GM23338 (cell line): ENCODE results near the gene C15orf61. TPM values are rescaled to one million over a fixed set of nuclear protein-coding genes. Genes with fewer than 3 reads are reported as not detected.

Experiments
- ATAC-seq: fragments of 200-7000 bp; cut with Tn5 transposase; 3 replicates; pipeline ENCODE4 v1.9.1; 2020
- DNase-seq: peaks from one replicate; pipeline ENCODE4 v3.0.0-alpha.2; 2015; ENCODE audit warnings: low spot score
- H2AFZ ChIP-seq: fragments of 200-600 bp; sonication (generic); 2 replicates; pipeline ENCODE4 v1.8.0; 2016; ENCODE audit warnings: antibody characterized with exemption, mild to moderate bottlenecking, moderate library complexity
- H3F3A ChIP-seq: fragments of 200-600 bp; sonication (generic); replicated peaks from 2 replicates; pipeline ENCODE4 v1.8.0; 2017; ENCODE audit warnings: antibody characterized with exemption, mixed run types, low read depth
- H3K27ac ChIP-seq: fragments of 200-600 bp; sonication (generic); 2 replicates; pipeline ENCODE4 v1.6.1; 2016; ENCODE audit warnings: low read depth
- H3K27me3 ChIP-seq: fragments of 200-600 bp; sonication (generic); 2 replicates; pipeline ENCODE4 v1.8.0; 2016; ENCODE audit warnings: mild to moderate bottlenecking, mixed run types, moderate library complexity; ENCODE audit not compliant: insufficient read depth
- H3K36me3 ChIP-seq: fragments of 200-600 bp; sonication (generic); 2 replicates; pipeline ENCODE4 v1.8.0; 2016; ENCODE audit warnings: mild to moderate bottlenecking; ENCODE audit not compliant: insufficient read depth
- H3K4me1 ChIP-seq: fragments of 200-600 bp; sonication (generic); 2 replicates; pipeline ENCODE4 v1.8.0; 2016; ENCODE audit warnings: mild to moderate bottlenecking, moderate library complexity; ENCODE audit not compliant: insufficient read depth
- H3K4me2 ChIP-seq: fragments of 200-600 bp; sonication (generic); 2 replicates; pipeline ENCODE4 v1.7.1; 2017; ENCODE audit warnings: mixed run types
- H3K4me3 ChIP-seq: fragments of 200-600 bp; sonication (generic); 2 replicates; pipeline ENCODE4 v1.6.1; 2016; ENCODE audit warnings: mixed run types
- H3K79me2 ChIP-seq: fragments of 200-600 bp; sonication (generic); replicated peaks from 2 replicates; pipeline ENCODE4 v1.8.0; 2017; ENCODE audit warnings: mild to moderate bottlenecking; ENCODE audit not compliant: insufficient read depth
- H3K9me2 ChIP-seq: fragments of 200-600 bp; sonication (generic); 2 replicates; pipeline ENCODE4 v1.8.0; 2017; ENCODE audit not compliant: insufficient read depth
- H4K20me1 ChIP-seq: fragments of 200-600 bp; sonication (generic); replicated peaks from 2 replicates; pipeline ENCODE4 v1.8.0; 2017; ENCODE audit warnings: mild to moderate bottlenecking; ENCODE audit not compliant: insufficient read depth
- H3K27ac Mint-ChIP-seq: 2 replicates; pipeline ENCODE4 v1.8.0; 2020; ENCODE audit warnings: inconsistent platforms, mild to moderate bottlenecking, moderate library complexity, mixed read lengths
- H3K27me3 Mint-ChIP-seq: 3 replicates; pipeline ENCODE4 v1.8.0; 2022; ENCODE audit warnings: low read depth, mild to moderate bottlenecking, moderate library complexity, mixed read lengths, inconsistent platforms; ENCODE audit not compliant: insufficient read depth, poor library complexity
- H3K36me3 Mint-ChIP-seq: 3 replicates; pipeline ENCODE4 v1.8.0; 2021; ENCODE audit warnings: low read depth, mild to moderate bottlenecking, inconsistent platforms, moderate library complexity, mixed read lengths
- H3K4me1 Mint-ChIP-seq: 3 replicates; pipeline ENCODE4 v1.8.0; 2020; ENCODE audit warnings: mild to moderate bottlenecking, inconsistent platforms, mixed read lengths
- H3K4me3 Mint-ChIP-seq: 3 replicates; pipeline ENCODE4 v1.8.0; 2021; ENCODE audit warnings: moderate library complexity, mild to moderate bottlenecking, inconsistent platforms, mixed read lengths
- H3K9me3 Mint-ChIP-seq: 3 replicates; pipeline ENCODE4 v1.8.0; 2020; ENCODE audit warnings: moderate library complexity, mild to moderate bottlenecking, inconsistent platforms, mixed read lengths
- CREB1 ChIP-seq: fragments of 250-450 bp; sonication (Bioruptor Pico); IDR thresholded peaks from 2 replicates; pipeline ENCODE4 v1.5.0; 2020; ENCODE audit warnings: low read depth, mild to moderate bottlenecking, moderate library complexity
- CTCF ChIP-seq, 2 experiments: fragments of 200-600 bp in 1 of 2; sonication (generic) in 1 of 2; conservative IDR thresholded peaks; 2 replicates each; pipeline versions ENCODE4 v1.5.1 to v1.6.1; 2016 to 2017; ENCODE audit warnings: antibody characterized with exemption in 2 of 2, low read depth in 2 of 2, mild to moderate bottlenecking in 2 of 2, moderate library complexity in 1 of 2
- ETS1 ChIP-seq: IDR thresholded peaks from 2 replicates; pipeline ENCODE4 v1.6.1; 2016; ENCODE audit warnings: antibody characterized with exemption
- EZH2 ChIP-seq: fragments of 200-600 bp; sonication (generic); IDR thresholded peaks from one replicate; pipeline ENCODE4 v1.8.0; 2017; ENCODE audit warnings: antibody characterized with exemption, mild to moderate bottlenecking, low read depth; ENCODE audit not compliant: unreplicated experiment
- JUNB ChIP-seq: IDR thresholded peaks from one replicate; pipeline ENCODE4 v1.6.1; 2016; ENCODE audit warnings: antibody characterized with exemption; ENCODE audit not compliant: unreplicated experiment
- NANOG ChIP-seq: IDR thresholded peaks from 2 replicates; pipeline ENCODE4 v1.6.1; 2016; ENCODE audit warnings: antibody characterized with exemption, borderline replicate concordance
- POLR2AphosphoS5 ChIP-seq: IDR thresholded peaks from 2 replicates; pipeline ENCODE4 v1.6.1; 2016; ENCODE audit warnings: antibody characterized with exemption, low read depth
- REST ChIP-seq: IDR thresholded peaks from one replicate; pipeline ENCODE4 v1.6.1; 2018; ENCODE audit warnings: antibody characterized with exemption; ENCODE audit not compliant: unreplicated experiment
- ZNF114 ChIP-seq: fragments of 250-450 bp; sonication (Bioruptor Pico); IDR thresholded peaks from 2 replicates; pipeline ENCODE4 v1.5.0; 2020; ENCODE audit warnings: mild to moderate bottlenecking, moderate library complexity
- ZNF462 ChIP-seq: fragments of 250-450 bp; sonication (Bioruptor Pico); IDR thresholded peaks from 2 replicates; pipeline ENCODE4 v1.5.0; 2020; ENCODE audit warnings: mild to moderate bottlenecking, moderate library complexity
- polyA plus RNA-seq: library from polyadenylated mRNA; unstranded; fragments of >200 nt; fragmentation: Nextera tagmentation; extraction: Ambion mirVana; gene quantifications from 2 replicates; pipeline ENCODE4 v1.2.1, GENCODE V29; 2016
- total RNA-seq: library from RNA; depleted of rRNA; stranded (reverse); fragments of >200 nt; shearing (Covaris generic); gene quantifications from 2 replicates; pipeline ENCODE4 v1.2.3, GENCODE V29; 2014

Gene C15orf61
- total and polyA plus RNA-seq, 2 experiments from 2014 or later: 1.8 to 5.9 TPM

GRCh38 chr15:67515090-67515489 lies 5.8 kb upstream of the C15orf61 start:
- ATAC-seq: no peak
- Mint-ChIP-seq H3K4me1 (0 out of 3 replicates have a peak, but pooled peaks cover 2% of the 10 kb centered on the region), H3K27me3 (peaks cover 5% of the 10 kb centered on the region), H3K9me3 (no peaks in the 10 kb centered on the region), H3K27ac (peak overlapping the region; percentile 28; the same call in 1 of the 2 replicates), H3K36me3 (no peaks in the 10 kb centered on the region), H3K4me3 (no peak overlapping the region)
- H3K4me2 ChIP-seq: no peak overlapping the region
- TF ChIP-seq ZNF114 (CRISPR knock-in tag): no peak
- TF ChIP-seq ETS1: no peak
- no peak for TF ChIP-seq JUNB
- no peak for TF ChIP-seq CREB1 (CRISPR knock-in tag)
- TF ChIP-seq EZH2: no peak
- no peak for TF ChIP-seq NANOG
- TF ChIP-seq REST: no peak
- no peak for TF ChIP-seq POLR2AphosphoS5
- no peak for TF ChIP-seq ZNF462
- TF ChIP-seq CTCF (conservative IDR thresholded peaks at IDR 0.05; ENCODE audit: low read depth in 2 of 2): no peak
- no peak overlapping the region for H3K27ac ChIP-seq
- no peaks in the 10 kb centered on the region; the same call in 1 of the 2 replicates for H3K4me1 ChIP-seq
- H3K9me2 ChIP-seq: no peaks in the 10 kb centered on the region
- no peak overlapping the region for H2AFZ ChIP-seq
- H3K4me3 ChIP-seq: no peak overlapping the region
- DNase-seq: no peak
- no peaks in the 10 kb centered on the region for H3K79me2 ChIP-seq
- H4K20me1 ChIP-seq: no peaks in the 10 kb centered on the region
- peaks cover under 1% of the 10 kb centered on the region; the same call in 1 of the 2 replicates for H3F3A ChIP-seq
- no peaks in the 10 kb centered on the region; the same call in none of the 2 replicates for H3K36me3 ChIP-seq
- H3K27me3 ChIP-seq: peaks cover 9% of the 10 kb centered on the region
